ENCODE results near the gene CDC14B.
A peak's percentile ranks its signal among the peaks of the same experiment; 100 is the strongest.
"Not testable (repeated sequence)": the region's sequence is repeated elsewhere in the genome, so short reads cannot be mapped to it uniquely, and the experiment has no call there.

Gene CDC14B

GRCh38 chr9:96620181-96620514 lies 505 bp upstream of the CDC14B start:
- no peaks in the 10 kb centered on the region for H3K36me3 ChIP-seq (ENCODE audit: insufficient read depth, low read depth, low read length)
- H3K9ac ChIP-seq (ENCODE audit: low read depth, low read length) = peak overlapping the region; percentile 60; the same call in 1 of the 2 replicates
- H3K4me3 ChIP-seq (ENCODE audit: low read length) = peak overlapping the region; percentile 72
- H3K9me3 ChIP-seq (ENCODE audit: insufficient read depth, low read depth, low read length) = no peaks in the 10 kb centered on the region
- H3K4me1 ChIP-seq (ENCODE audit: insufficient read depth, low read length) = peaks cover 14% of the 10 kb centered on the region
- H3K27me3 ChIP-seq (ENCODE audit: insufficient read depth, low read length) = peaks cover 24% of the 10 kb centered on the region
- peak overlapping the region; percentile 16 for H3K27ac ChIP-seq (ENCODE audit: low read length)

DNA sequence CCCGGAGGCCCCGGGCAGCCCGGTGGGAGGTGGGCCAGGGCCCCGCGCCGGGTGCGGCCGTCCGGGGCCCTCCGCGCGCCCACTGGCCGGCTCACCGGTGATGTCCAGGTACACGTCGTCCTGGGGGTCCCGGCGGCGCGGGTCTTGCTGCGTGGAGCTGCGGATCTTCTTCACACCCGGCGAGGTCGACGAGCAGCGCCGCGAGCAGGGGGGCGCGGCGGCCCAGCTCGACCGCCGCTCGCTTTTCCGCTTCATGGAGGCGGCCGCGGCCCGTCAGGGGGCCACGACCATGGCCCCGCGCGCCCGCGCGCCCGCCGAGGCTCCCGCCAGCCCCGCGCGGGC lies 548 bp downstream of the CDC14B start:
- H3K9ac ChIP-seq (ENCODE audit: low read depth, low read length) = peak overlapping the region; percentile 49; the same call in 1 of the 2 replicates

DNA sequence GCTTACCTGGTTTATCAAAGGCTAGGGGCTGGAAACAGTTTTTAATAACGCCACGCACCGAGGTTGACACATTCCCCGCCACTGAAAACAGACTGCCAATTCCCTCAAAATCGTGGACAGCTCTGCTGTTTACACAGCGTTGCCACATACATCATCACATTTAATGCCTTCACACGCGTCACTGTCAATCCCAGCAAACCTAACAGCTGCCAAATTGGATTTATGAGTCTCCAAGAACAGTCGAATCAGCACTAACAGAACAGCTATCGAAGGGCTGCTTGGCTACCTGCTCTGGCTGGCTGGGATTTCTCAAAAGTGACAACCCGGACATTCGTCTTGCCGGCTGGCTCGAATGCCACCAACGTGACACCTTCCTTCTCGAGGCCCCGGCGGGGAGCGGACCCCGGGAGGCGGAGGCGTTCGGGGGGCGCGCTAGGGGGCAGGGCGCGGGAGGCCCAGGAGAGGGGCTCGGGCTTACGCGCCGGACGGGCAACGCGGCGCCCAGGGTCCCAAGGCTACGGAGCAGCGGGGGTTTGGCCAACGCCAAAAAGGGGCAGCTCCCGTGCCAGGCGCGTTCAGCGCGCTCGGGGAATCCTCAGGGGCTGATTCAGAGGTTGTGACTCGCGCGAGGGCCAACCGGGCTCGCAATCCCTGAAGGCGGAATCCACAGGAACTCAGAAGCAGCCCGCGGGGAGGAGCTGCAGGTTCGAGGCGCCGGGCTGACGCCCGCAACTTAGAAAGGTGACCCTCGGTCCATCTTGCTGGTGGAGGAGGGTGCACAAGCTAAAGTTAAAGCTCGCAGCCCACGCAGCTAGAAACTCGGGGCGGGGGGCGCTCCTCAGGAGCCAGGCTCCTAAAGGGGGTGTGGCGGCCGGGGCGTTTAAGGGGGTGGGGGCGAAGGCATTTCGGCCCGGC lies 1.2 kb downstream of the CDC14B start:
- Histone ChIP-seq H3K27ac (ENCODE audit: low read length) (no peak overlapping the region), H3K27me3 (ENCODE audit: insufficient read depth, low read length) (peaks cover 24% of the 10 kb centered on the region), H3K36me3 (ENCODE audit: insufficient read depth, low read depth, low read length) (no peaks in the 10 kb centered on the region), H3K4me3 (ENCODE audit: low read length) (peak overlapping the region; percentile 71), H3K4me1 (ENCODE audit: insufficient read depth, low read length) (peaks cover 14% of the 10 kb centered on the region), H3K9ac (ENCODE audit: low read depth, low read length) (peak overlapping the region; percentile 49; the same call in 1 of the 2 replicates), H3K9me3 (ENCODE audit: insufficient read depth, low read depth, low read length) (no peaks in the 10 kb centered on the region)

More for the DNA sequence above, 548 bp downstream of the CDC14B start:
- Histone ChIP-seq H3K27me3 (ENCODE audit: insufficient read depth, low read length) (peaks cover 24% of the 10 kb centered on the region), H3K4me1 (ENCODE audit: insufficient read depth, low read length) (peaks cover 14% of the 10 kb centered on the region), H3K9me3 (ENCODE audit: insufficient read depth, low read depth, low read length) (no peaks in the 10 kb centered on the region), H3K4me3 (ENCODE audit: low read length) (peak overlapping the region; percentile 71; the same call in 1 of the 2 replicates), H3K36me3 (ENCODE audit: insufficient read depth, low read depth, low read length) (no peaks in the 10 kb centered on the region), H3K27ac (ENCODE audit: low read length) (no peak overlapping the region)

DNA sequence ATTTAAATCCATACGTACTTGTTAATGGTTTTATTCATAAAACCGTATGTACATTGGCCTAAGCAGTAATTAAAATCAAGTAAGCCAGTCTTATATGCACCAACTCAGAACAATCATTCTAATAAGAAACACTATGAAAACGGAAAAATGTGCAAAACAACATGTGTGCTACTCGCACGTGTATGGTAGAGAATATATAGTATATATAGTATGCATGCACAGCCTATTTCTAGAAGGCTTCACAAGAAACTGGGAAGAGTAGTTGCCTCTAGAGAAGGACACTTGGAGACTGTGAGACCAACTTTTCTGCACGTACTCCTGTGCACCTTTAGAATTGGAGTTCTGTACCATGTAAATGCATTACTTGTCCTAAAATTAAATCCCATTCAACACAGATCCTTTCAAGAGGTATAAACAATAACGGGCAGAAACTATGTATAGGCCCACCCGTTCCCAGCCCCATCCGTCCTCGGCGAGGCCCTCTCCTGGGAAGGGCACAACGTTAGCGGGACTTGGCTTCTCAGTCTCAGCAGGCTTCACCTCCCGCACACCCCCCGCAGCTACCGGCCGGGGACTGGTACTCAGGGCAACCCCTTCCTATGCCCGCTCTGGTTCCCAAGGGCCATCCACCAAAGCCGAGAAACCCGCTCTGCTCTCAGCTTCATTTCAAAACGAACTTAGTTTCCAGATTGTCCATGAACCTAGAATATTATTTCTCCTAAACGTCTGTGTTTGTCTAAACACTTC lies 2.0 kb downstream of the CDC14B start:
- no peak overlapping the region for H3K27ac ChIP-seq (ENCODE audit: low read length)
- peaks cover 24% of the 10 kb centered on the region for H3K27me3 ChIP-seq (ENCODE audit: insufficient read depth, low read length)
- peaks cover 18% of the 10 kb centered on the region for H3K4me1 ChIP-seq (ENCODE audit: insufficient read depth, low read length)
- H3K36me3 ChIP-seq (ENCODE audit: insufficient read depth, low read depth, low read length) = no peaks in the 10 kb centered on the region
- H3K4me3 ChIP-seq (ENCODE audit: low read length) = peak overlapping the region; percentile 71
- no peak overlapping the region; the same call in 1 of the 2 replicates for H3K9ac ChIP-seq (ENCODE audit: low read depth, low read length)
- no peaks in the 10 kb centered on the region for H3K9me3 ChIP-seq (ENCODE audit: insufficient read depth, low read depth, low read length)

- Histone ChIP-seq H3K27me3 (ENCODE audit: insufficient read depth, low read length) (peaks cover 24% of the 10 kb centered on the region), H3K4me3 (ENCODE audit: low read length) (no peak overlapping the region), H3K4me1 (ENCODE audit: insufficient read depth, low read length) (peaks cover 25% of the 10 kb centered on the region), H3K36me3 (ENCODE audit: insufficient read depth, low read depth, low read length) (no peaks in the 10 kb centered on the region), H3K9me3 (ENCODE audit: insufficient read depth, low read depth, low read length) (no peaks in the 10 kb centered on the region), H3K27ac (ENCODE audit: low read length) (no peak overlapping the region), H3K9ac (ENCODE audit: low read depth, low read length) (no peak overlapping the region)
Observed at GRCh38 chr9:96616817-96617438, 2.7 kb downstream of the CDC14B start.

DNA sequence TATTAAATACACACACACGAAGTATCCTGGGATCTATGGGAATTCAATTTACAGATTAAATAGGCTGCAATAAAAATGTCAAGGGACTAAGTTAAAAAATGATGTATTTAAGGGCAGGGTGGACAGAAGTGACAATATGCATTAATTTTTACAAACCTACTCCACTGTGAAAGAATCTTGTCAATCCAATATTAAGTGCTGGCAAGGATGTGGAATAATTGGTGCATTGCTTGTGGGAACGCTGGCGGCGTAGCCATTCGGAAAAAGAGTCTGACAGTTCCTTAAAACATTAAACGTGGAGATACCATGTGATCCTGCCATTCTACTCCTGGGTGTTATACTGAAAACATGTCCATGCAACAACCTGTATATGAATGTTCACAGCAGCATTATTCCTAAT lies 4.2 kb downstream of the CDC14B start:
- H3K9me3 ChIP-seq (ENCODE audit: insufficient read depth, low read depth, low read length) = no peaks in the 10 kb centered on the region
- peaks cover 24% of the 10 kb centered on the region for H3K27me3 ChIP-seq (ENCODE audit: insufficient read depth, low read length)
- H3K27ac ChIP-seq (ENCODE audit: low read length) = no peak overlapping the region
- H3K4me1 ChIP-seq (ENCODE audit: insufficient read depth, low read length) = peaks cover 29% of the 10 kb centered on the region
- no peak overlapping the region for H3K9ac ChIP-seq (ENCODE audit: low read depth, low read length)
- H3K4me3 ChIP-seq (ENCODE audit: low read length) = no peak overlapping the region
- H3K36me3 ChIP-seq (ENCODE audit: insufficient read depth, low read depth, low read length) = no peaks in the 10 kb centered on the region

- H3K9me3 ChIP-seq (ENCODE audit: insufficient read depth, low read depth, low read length); H3K27ac ChIP-seq (ENCODE audit: low read length); H3K36me3 ChIP-seq (ENCODE audit: insufficient read depth, low read depth, low read length); H3K4me3 ChIP-seq (ENCODE audit: low read length); H3K9ac ChIP-seq (ENCODE audit: low read depth, low read length): not testable (repeated sequence)
- Histone ChIP-seq H3K27me3 (ENCODE audit: insufficient read depth, low read length) (peaks cover 24% of the 10 kb centered on the region), H3K4me1 (ENCODE audit: insufficient read depth, low read length) (peaks cover 27% of the 10 kb centered on the region)
Observed at GRCh38 chr9:96614664-96615063, 5.0 kb downstream of the CDC14B start.

DNA sequence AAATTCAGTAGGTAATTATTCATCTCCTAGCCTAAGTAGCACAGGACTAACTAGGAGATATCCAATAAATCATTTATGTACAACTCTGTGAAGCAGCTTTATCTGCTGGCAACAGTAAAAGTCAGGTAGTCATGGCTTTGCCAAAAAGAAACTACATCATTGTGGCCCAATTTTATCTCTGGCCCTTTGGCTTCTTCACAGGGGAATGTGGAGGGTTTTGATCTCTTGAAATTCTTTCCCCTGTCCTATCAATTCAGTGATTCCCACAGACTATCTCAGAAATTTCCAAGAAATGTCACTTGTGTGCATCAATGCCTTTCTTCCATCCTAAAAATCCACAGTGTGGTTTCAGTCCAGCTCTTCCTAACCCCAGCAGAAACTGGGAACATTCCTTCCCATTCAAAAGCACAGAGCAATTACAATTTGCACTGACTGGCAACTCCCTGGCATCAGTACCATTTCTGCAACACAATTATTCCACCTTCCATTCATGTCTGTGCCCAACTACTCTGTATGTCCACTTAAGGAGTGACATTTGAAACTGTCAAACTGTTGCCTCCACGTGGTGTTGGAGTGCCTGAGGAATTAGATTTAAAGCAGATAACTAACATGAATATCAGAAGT lies 6.6 kb downstream of the CDC14B start:
- Histone ChIP-seq H3K9me3 (ENCODE audit: insufficient read depth, low read depth, low read length) (no peaks in the 10 kb centered on the region), H3K4me1 (ENCODE audit: insufficient read depth, low read length) (peaks cover 25% of the 10 kb centered on the region), H3K9ac (ENCODE audit: low read depth, low read length) (no peak overlapping the region), H3K27me3 (ENCODE audit: insufficient read depth, low read length) (peaks cover 15% of the 10 kb centered on the region), H3K4me3 (ENCODE audit: low read length) (peak overlapping the region; percentile 14; the same call in 1 of the 2 replicates), H3K27ac (ENCODE audit: low read length) (no peak overlapping the region), H3K36me3 (ENCODE audit: insufficient read depth, low read depth, low read length) (no peaks in the 10 kb centered on the region)

GRCh38 chr9:96612105-96612965 lies 7.3 kb downstream of the CDC14B start:
- H3K9ac ChIP-seq (ENCODE audit: low read depth, low read length) = peak overlapping the region; percentile 32; the same call in 1 of the 2 replicates
- H3K4me1 ChIP-seq (ENCODE audit: insufficient read depth, low read length) = peaks cover 23% of the 10 kb centered on the region
- H3K27ac ChIP-seq (ENCODE audit: low read length) = no peak overlapping the region
- H3K4me3 ChIP-seq (ENCODE audit: low read length) = peak overlapping the region; percentile 14; the same call in 1 of the 2 replicates
- H3K27me3 ChIP-seq (ENCODE audit: insufficient read depth, low read length) = peaks cover 7% of the 10 kb centered on the region
- no peaks in the 10 kb centered on the region for H3K36me3 ChIP-seq (ENCODE audit: insufficient read depth, low read depth, low read length)
- no peaks in the 10 kb centered on the region for H3K9me3 ChIP-seq (ENCODE audit: insufficient read depth, low read depth, low read length)

- H3K27ac ChIP-seq (ENCODE audit: low read length) = no peak overlapping the region
- no peak overlapping the region for H3K4me3 ChIP-seq (ENCODE audit: low read length)
- H3K27me3 ChIP-seq (ENCODE audit: insufficient read depth, low read length) = no peaks in the 10 kb centered on the region
- no peaks in the 10 kb centered on the region for H3K9me3 ChIP-seq (ENCODE audit: insufficient read depth, low read depth, low read length)
- H3K9ac ChIP-seq (ENCODE audit: low read depth, low read length) = no peak overlapping the region
- no peaks in the 10 kb centered on the region for H3K36me3 ChIP-seq (ENCODE audit: insufficient read depth, low read depth, low read length)
- H3K4me1 ChIP-seq (ENCODE audit: insufficient read depth, low read length) = peaks cover 23% of the 10 kb centered on the region
Observed at GRCh38 chr9:96611302-96611701, 8.3 kb downstream of the CDC14B start.
